CD1c-positive myeloid dendritic cell (primary cell): ENCODE measurements around the gene FTL.
A peak's percentile ranks its signal among the peaks of the same experiment; 100 is the strongest.

Experiments
- DNase-seq: peaks from one replicate; pipeline ENCODE4 v3.0.0-alpha.2; 2016; ENCODE audit errors: extremely low spot score

Gene FTL

GRCh38 chr19:48945817-48946216, 19.3 kb upstream of the FTL start:
- DNase-seq = no peak

GRCh38 chr19:48946463-48947257, 18.4 kb upstream of the FTL start:
- no peak for DNase-seq

- DNase-seq = no peak
Measured at GRCh38 chr19:48947258-48947542, 17.9 kb upstream of the FTL start.

- DNase-seq = peak; percentile 38
Measured at GRCh38 chr19:48950159-48950558, 14.9 kb upstream of the FTL start.

- no peak for DNase-seq
Measured at GRCh38 chr19:48950830-48951519, 14.1 kb upstream of the FTL start.

- peak; percentile 32 for DNase-seq
Measured at GRCh38 chr19:48953141-48953540, 12.0 kb upstream of the FTL start.

GRCh38 chr19:48953990-48954594, 11.0 kb upstream of the FTL start:
- no peak for DNase-seq

- DNase-seq = peak; percentile 86
Measured at GRCh38 chr19:48954595-48955307, 10.4 kb upstream of the FTL start, which contains the start of gene BAX. TSS of gene BAX (plus strand) at chr19:48954875. CDS start at chr19:48954929, 54 bp downstream.

- no peak for DNase-seq
Measured at GRCh38 chr19:48955308-48955958, 9.7 kb upstream of the FTL start.

GRCh38 chr19:48958006-48958405, 7.1 kb upstream of the FTL start:
- no peak for DNase-seq

- DNase-seq = peak; percentile 62
Measured at GRCh38 chr19:48959341-48960239, 5.5 kb upstream of the FTL start.

- peak; percentile 38 for DNase-seq
Measured at GRCh38 chr19:48961051-48961649, 4.0 kb upstream of the FTL start.

- DNase-seq = no peak
Measured at GRCh38 chr19:48961673-48962028, 3.5 kb upstream of the FTL start.

GRCh38 chr19:48962029-48962848, 2.9 kb upstream of the FTL start:
- DNase-seq = peak; percentile 84

GRCh38 chr19:48962849-48963165, 2.3 kb upstream of the FTL start:
- no peak for DNase-seq

GRCh38 chr19:48963371-48964204, 1.5 kb upstream of the FTL start:
- DNase-seq = peak; percentile 56

- no peak for DNase-seq
Measured at GRCh38 chr19:48964205-48965039, 687 bp upstream of the FTL start.
